NOMO-1 (cell line): ENCODE measurements around the gene USP6NL.

Source experiments
- DNase-seq, 2 experiments: peaks; one replicate each; lab custom pipeline; 2025; ENCODE audit not compliant: unreplicated experiment in 2 of 2; lab: John Stamatoyannopoulos, UW

Gene USP6NL

DNA sequence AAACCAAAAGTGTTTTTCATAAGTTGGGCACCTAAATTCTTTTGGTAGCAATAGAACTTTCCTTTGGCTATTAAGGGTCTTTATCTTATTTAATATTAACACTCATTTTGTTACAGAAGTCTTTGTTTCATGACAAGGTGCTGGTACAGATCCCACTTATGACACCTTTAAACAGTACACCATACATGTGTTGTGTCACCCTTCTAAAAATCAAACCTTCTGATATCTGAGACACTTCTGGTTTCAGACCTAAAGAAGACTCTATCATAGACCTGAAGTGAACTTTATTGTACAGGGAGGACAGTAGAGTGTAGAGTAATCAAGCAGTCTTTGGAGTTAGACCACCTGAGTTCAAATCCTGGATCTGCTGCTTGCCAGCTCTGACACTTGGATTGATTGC is 5.8 kb upstream of the USP6NL start:
- DNase-seq, result no peak

DNA sequence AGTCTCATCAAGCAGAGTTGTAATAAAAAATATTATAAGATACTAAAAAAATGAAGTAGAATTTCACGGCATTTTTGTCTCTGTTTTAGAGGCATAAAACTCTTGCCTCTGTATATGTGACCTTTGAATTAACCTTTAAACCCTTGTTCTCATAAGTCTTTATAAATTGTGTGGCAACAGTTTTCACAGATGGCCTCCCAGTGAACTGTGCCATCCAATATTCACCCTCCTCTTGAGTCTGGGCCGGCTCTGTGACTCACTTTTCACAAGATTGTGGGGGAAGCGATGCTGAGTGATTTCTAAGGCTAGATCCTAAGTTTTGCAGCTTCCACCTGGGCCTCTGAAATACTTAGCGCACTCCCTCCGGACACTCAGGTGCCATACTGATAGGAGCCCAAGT is 4.6 kb upstream of the USP6NL start:
- DNase-seq, result no peak

GRCh38 chr10:11615396-11615795 is 3.9 kb upstream of the USP6NL start:
- DNase-seq, result no peak

DNA sequence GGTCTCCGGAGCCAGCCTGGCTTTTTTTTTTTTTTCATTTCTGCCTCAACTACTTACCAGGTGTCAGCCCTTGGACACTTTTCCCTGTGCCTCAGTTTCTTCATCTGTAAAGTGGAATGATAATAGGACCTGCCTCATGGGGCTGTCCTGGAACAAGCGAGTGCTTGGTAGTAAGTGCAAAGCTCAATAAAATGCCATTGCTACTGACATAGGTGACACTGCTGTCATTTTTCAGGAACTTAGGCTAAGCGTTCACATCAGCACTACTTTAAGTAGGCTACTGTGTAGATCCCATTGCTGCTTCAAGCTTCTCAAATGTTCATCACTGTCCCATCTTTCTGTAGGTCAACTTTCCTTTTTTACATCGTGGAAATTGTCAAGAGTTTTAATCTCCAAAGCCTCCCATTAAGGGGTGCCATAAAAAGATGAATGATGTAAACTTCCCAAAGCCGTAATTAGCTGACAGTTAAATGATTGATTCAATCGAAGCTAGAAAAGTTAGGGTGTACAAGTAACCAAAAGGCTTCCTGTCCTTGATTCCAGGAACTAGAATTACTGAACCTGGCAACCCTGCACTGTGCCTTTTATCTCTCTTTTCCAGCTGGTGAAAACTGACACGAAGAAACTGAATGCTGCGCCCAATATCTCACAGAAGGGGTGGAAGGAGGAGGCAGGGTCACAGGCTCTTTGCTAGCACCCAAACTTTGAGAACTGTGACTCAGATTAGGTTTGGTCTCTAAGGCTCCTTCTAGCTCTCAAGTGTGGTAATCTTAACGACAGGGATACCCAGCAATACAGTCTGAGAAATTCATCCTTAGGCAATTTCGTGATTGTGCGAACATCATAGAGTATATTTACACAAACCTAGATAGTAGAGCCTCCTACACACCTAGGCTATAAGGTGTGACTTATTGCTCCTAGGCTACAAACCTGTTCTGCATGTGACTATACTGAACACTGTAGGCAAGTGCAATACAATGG is 861 bp upstream of the USP6NL start:
- peak; percentile 37 to 58 for DNase-seq

GRCh38 chr10:11610826-11611247 is 613 bp downstream of the USP6NL start:
- peak in 1 of 2 experiments; percentile 18 for DNase-seq

- DNase-seq, result peak in 1 of 2 experiments; percentile 13
Measured at GRCh38 chr10:11610166-11610825, 1.2 kb downstream of the USP6NL start.

DNA sequence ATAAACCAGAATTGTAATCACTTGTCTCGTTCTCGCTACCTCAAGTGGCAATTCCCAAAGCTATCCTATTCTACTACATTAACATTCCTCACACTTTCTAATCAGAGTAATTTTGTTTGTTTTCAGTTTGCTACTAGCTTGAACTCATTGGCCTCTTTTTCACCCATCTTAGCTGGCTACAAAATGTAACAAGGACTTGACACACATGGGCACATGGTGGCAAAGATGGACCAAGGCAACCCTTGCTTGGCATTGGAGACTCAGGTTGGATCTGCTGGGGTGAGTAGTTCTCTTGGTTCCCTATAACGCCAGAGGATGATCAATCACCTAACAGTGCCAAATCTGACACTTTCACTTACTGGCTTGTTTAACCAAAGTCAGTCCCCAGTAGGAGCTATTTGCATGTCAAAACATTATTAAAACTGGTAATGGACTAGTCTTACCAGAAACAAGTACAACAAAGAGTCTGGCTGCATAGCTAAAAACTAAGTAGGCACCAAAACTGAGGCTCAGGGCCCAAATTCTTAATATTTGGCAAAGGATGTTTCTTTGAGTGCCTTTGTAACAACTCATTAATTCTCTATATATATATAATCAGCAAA is 1.9 kb downstream of the USP6NL start:
- no peak for DNase-seq

- DNase-seq, result no peak
Measured at GRCh38 chr10:11609052-11609451, 2.4 kb downstream of the USP6NL start.

DNA sequence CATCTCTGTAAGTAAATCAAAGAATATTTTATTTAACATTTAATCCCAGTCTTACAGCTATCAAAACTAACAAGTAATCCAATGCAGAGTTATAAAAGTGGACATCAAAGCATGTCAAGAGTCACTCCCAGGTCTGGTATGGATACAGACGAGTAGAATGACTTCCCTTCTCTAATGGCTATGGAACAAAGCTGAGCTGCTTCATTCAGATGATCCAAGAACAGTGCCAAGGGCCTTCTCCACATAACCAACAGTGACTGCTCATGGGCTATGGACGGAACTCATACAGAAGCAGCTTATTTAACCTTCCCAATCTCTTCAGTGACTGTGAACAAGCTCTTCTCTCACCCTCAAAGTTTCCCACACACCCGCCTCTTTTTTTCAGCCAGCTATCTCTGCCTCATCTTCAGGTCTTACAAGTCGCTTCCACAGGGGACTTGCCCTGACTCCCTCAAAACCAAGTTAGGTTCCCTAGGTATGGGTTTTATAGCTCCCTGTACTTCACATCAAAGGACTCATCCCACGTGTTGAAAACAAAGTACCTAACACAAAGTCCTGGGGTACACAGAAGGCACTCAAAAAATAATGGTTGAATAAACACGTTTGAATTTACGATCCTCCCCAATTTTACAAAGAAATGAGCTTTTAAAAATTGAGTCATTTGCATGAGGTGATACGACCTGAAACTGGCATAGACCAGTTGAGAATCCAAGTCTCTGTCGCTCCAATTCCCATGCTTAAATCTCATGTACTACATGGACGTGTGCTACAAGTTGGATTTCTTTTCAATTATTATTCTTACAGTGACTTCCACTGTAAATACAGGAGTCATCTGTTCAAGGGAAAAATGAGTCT is 3.1 kb downstream of the USP6NL start:
- no peak for DNase-seq

DNA sequence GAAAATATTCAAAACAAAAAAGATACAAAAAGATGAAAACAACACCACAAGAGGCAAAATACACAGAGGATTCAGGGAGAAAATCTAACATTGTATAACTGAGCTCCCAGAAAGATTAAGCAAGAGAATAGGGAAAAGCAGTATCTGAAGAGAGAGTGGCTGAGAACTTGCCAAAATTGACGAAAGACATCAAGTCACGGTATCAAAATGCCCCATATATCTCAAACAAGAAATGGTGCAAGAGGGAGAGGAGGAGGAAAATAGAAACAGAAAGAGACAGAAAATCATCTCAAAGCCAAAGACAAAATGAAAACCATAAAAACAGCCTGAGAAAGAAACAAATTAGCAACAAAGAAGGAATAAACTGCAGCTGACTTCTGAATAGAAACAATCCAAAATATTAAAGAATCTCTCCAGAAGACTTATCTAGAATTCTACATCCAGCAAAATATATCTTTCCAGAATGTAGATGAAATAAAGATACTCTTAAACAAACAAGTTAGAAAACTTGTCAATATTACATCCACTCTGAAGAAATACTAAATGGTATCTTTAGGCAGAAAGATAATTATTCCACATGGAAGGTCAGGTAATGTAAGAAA is 5.5 kb downstream of the USP6NL start:
- DNase-seq, result no peak

GRCh38 chr10:11604865-11605650 is 6.4 kb downstream of the USP6NL start:
- DNase-seq, result peak; percentile 2 to 74

DNA sequence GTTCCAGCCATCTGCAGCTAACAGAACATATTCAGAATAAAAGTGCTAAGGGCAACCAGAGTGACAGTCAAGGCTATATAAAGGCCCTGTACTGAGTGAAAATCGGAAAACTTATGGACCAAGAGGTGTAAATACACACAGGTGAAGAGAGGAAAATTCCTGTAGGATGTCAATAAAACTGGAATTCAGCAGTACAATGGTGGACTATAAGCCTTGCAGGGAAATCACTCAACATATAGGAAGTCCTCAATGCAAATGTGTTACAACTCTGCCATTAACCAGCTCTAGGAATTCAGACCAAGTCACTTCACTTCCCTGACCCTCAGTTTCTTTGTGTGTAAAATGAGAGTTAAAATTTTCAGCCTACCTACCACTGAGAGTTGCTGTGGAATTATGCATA is 7.7 kb downstream of the USP6NL start:
- no peak for DNase-seq

GRCh38 chr10:11602919-11603523 is 8.4 kb downstream of the USP6NL start:
- no peak for DNase-seq

DNA sequence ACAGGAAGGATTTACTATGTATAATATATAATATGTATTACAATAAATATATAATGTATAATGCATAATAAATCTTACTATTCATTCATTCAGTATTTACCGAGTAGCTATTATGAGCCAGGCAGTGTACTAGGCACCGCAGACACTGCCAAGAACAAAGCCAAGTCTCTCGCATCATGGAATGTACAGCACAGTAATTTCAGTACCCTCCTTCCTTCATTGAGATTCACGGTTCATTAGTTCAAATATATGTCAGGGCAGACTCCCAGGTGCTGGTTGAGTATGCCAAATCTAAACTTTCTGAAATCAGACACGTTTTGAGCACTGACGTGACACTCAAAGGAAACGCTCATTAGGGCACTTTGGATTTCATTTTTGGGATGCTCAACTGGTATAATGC is 9.1 kb downstream of the USP6NL start:
- DNase-seq, result no peak

- DNase-seq, result no peak
Measured at GRCh38 chr10:11601670-11602069, 9.8 kb downstream of the USP6NL start.

GRCh38 chr10:11600280-11600679 is 11.2 kb downstream of the USP6NL start:
- no peak for DNase-seq

- DNase-seq, result no peak
Measured at GRCh38 chr10:11598712-11599397, 12.6 kb downstream of the USP6NL start.

GRCh38 chr10:11597470-11597869 is 14.0 kb downstream of the USP6NL start:
- no peak for DNase-seq

GRCh38 chr10:11595395-11595692 is 16.1 kb downstream of the USP6NL start:
- no peak for DNase-seq
